Measurements from ENCODE around the gene ZFYVE9. TPM values are rescaled to one million over a fixed set of nuclear protein-coding genes. Genes with fewer than 3 reads are reported as not detected.

The ZFYVE9 gene
- total and polyA plus RNA-seq, 2 of the 13 experiments (the other 11 are each of a cell fraction or from before 2014, with no cell fraction given), result 9.2 to 19.8 TPM

DNA sequence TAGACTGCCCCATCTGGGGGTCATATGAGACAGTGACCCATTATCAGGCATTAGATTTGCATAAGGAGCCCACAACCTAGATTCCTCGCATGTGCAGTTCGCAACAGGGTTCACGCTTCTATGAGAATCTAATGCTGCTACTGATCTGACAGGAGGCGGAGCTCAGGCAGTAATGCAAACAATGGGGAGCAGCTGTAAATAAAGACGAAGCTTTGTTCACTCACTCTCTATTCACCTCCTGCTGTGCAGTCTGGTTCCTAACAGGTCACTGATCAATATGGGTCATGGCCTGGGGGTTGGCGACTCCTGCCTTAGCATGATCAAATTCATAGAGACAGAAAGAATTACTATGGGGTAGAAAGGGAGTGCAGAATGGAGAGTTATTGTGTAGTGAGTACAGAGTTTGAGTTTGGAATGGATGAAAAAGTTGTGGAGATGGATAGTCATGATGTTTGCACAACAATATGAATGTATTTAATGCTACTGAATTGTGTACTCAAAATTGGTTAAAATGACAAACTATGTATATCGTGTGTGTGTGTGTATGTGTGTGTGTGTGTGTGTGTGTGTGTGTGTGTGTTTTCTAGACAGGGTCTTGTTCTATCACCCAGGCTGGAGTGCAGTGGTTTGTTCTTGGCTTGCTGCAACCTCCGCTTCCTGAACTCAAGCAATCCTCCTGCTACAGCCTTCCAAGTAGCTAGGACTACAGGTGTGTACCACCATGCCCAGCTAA is 43.6 kb upstream of the ZFYVE9 start (continued):
- TF ChIP-seq KDM4B (CRISPR knock-in tag; IDR thresholded peaks at IDR 0.05) (no peak), ZNF644 (CRISPR knock-in tag; IDR thresholded peaks at IDR 0.05; ENCODE audit: low read depth) (no peak), HMG20B (CRISPR knock-in tag; conservative IDR thresholded peaks at IDR 0.05) (peak; percentile 82), ZNF614 (CRISPR knock-in tag; IDR thresholded peaks at IDR 0.05; ENCODE audit: borderline replicate concordance) (peak; percentile 63; the same call in 1 of the 2 replicates), ZNF672 (CRISPR knock-in tag; IDR thresholded peaks at IDR 0.05) (no peak), ZNF782 (CRISPR knock-in tag; IDR thresholded peaks at IDR 0.05; ENCODE audit: borderline replicate concordance) (no peak), TCF7 (IDR thresholded peaks at IDR 0.05; ENCODE audit: low read depth) (peak; percentile 90), NAIF1 (CRISPR knock-in tag; IDR thresholded peaks at IDR 0.05; ENCODE audit: borderline replicate concordance) (no peak), ZNF720 (CRISPR knock-in tag; IDR thresholded peaks at IDR 0.05) (no peak), MAZ (IDR thresholded peaks at IDR 0.05; ENCODE audit: borderline replicate concordance, low read depth, low read length) (no peak), MAZ (CRISPR knock-in tag; IDR thresholded peaks at IDR 0.05; ENCODE audit: low read depth) (no peak), PHF21A (CRISPR knock-in tag; IDR thresholded peaks at IDR 0.05) (no peak; the same call in 1 of the 2 replicates), SPEN (CRISPR knock-in tag; IDR thresholded peaks at IDR 0.05; ENCODE audit: low read depth) (no peak)
- TF ChIP-seq, protein P1, sequence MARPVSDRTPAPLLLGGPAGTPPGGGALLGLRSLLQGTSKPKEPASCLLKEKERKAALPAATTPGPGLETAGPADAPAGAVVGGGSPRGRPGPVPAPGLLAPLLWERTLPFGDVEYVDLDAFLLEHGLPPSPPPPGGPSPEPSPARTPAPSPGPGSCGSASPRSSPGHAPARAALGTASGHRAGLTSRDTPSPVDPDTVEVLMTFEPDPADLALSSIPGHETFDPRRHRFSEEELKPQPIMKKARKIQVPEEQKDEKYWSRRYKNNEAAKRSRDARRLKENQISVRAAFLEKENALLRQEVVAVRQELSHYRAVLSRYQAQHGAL (CRISPR knock-in tag; IDR thresholded peaks at IDR 0.05; ENCODE audit: not compliant biosample characterization), result no peak
- TF ChIP-seq, protein P2, sequence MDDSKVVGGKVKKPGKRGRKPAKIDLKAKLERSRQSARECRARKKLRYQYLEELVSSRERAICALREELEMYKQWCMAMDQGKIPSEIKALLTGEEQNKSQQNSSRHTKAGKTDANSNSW (CRISPR knock-in tag; IDR thresholded peaks at IDR 0.05; ENCODE audit: borderline replicate concordance), result no peak
- TF ChIP-seq, protein P3, sequence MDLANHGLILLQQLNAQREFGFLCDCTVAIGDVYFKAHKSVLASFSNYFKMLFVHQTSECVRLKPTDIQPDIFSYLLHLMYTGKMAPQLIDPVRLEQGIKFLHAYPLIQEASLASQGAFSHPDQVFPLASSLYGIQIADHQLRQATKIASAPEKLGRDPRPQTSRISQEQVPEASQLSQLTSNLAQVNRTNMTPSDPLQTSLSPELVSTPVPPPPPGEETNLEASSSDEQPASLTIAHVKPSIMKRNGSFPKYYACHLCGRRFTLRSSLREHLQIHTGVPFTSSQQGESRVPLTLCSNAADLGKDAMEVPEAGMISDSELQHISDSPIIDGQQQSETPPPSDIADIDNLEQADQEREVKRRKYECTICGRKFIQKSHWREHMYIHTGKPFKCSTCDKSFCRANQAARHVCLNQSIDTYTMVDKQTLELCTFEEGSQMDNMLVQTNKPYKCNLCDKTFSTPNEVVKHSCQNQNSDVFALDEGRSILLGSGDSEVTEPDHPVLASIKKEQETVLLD (CRISPR knock-in tag; IDR thresholded peaks at IDR 0.05; ENCODE audit: low read depth), result no peak
- TF ChIP-seq, protein P4, sequence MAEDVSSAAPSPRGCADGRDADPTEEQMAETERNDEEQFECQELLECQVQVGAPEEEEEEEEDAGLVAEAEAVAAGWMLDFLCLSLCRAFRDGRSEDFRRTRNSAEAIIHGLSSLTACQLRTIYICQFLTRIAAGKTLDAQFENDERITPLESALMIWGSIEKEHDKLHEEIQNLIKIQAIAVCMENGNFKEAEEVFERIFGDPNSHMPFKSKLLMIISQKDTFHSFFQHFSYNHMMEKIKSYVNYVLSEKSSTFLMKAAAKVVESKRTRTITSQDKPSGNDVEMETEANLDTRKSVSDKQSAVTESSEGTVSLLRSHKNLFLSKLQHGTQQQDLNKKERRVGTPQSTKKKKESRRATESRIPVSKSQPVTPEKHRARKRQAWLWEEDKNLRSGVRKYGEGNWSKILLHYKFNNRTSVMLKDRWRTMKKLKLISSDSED (CRISPR knock-in tag; IDR thresholded peaks at IDR 0.05), result no peak
- TF ChIP-seq, protein P5, sequence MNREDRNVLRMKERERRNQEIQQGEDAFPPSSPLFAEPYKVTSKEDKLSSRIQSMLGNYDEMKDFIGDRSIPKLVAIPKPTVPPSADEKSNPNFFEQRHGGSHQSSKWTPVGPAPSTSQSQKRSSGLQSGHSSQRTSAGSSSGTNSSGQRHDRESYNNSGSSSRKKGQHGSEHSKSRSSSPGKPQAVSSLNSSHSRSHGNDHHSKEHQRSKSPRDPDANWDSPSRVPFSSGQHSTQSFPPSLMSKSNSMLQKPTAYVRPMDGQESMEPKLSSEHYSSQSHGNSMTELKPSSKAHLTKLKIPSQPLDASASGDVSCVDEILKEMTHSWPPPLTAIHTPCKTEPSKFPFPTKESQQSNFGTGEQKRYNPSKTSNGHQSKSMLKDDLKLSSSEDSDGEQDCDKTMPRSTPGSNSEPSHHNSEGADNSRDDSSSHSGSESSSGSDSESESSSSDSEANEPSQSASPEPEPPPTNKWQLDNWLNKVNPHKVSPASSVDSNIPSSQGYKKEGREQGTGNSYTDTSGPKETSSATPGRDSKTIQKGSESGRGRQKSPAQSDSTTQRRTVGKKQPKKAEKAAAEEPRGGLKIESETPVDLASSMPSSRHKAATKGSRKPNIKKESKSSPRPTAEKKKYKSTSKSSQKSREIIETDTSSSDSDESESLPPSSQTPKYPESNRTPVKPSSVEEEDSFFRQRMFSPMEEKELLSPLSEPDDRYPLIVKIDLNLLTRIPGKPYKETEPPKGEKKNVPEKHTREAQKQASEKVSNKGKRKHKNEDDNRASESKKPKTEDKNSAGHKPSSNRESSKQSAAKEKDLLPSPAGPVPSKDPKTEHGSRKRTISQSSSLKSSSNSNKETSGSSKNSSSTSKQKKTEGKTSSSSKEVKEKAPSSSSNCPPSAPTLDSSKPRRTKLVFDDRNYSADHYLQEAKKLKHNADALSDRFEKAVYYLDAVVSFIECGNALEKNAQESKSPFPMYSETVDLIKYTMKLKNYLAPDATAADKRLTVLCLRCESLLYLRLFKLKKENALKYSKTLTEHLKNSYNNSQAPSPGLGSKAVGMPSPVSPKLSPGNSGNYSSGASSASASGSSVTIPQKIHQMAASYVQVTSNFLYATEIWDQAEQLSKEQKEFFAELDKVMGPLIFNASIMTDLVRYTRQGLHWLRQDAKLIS (CRISPR knock-in tag; IDR thresholded peaks at IDR 0.05), result no peak
- TF ChIP-seq, protein P6, sequence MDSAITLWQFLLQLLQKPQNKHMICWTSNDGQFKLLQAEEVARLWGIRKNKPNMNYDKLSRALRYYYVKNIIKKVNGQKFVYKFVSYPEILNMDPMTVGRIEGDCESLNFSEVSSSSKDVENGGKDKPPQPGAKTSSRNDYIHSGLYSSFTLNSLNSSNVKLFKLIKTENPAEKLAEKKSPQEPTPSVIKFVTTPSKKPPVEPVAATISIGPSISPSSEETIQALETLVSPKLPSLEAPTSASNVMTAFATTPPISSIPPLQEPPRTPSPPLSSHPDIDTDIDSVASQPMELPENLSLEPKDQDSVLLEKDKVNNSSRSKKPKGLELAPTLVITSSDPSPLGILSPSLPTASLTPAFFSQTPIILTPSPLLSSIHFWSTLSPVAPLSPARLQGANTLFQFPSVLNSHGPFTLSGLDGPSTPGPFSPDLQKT (CRISPR knock-in tag; IDR thresholded peaks at IDR 0.05; ENCODE audit: borderline replicate concordance), result no peak

Measured in HepG2 (cell line).